GM12878 (cell line): ENCODE data around the gene PCGF1. TPM values are rescaled to one million over a fixed set of nuclear protein-coding genes. Genes with fewer than 3 reads are reported as not detected.

ENCODE experiments used
- ATAC-seq: fragments of 200-7000 bp; cut with Tn5 transposase; 3 replicates; pipeline ENCODE4 v1.9.1; 2020; ENCODE audit warnings: mild to moderate bottlenecking, moderate library complexity
- BruUV-seq: library from RNA; stranded (reverse); fragments of 400-500 nt; replicated peaks from 2 replicates; lab custom pipeline; 2021; lab: Mats Ljungman, UMichigan
- CTCF ChIA-PET: fragments of 300-600 bp; sonication (Branson Sonifier 250); formaldehyde crosslinking; extraction: SDS; loops from one replicate; lab custom pipeline; 2021; ENCODE audit warnings: inconsistent platforms; lab: Yijun Ruan, JAX
- POLR2A ChIA-PET: fragments of 350-600 bp; formaldehyde crosslinking; extraction: SDS; loops from one replicate; lab custom pipeline; 2021; ENCODE audit warnings: inconsistent platforms; lab: Charles Lee
- RAD21 ChIA-PET: fragments of 300-600 bp; sonication (Branson Sonifier 250); formaldehyde crosslinking; loops from one replicate; lab custom pipeline; 2023; ENCODE audit warnings: antibody characterized with exemption; ENCODE audit not compliant: unreplicated experiment; lab: Charles Lee
- SMC1A ChIA-PET: fragments of 300-600 bp; sonication (Branson Sonifier 250); formaldehyde crosslinking; loops from one replicate; lab custom pipeline; 2023; ENCODE audit not compliant: unreplicated experiment, uncharacterized antibody; lab: Charles Lee
- DNase-seq: peaks from one replicate; pipeline ENCODE4 v3.0.0-alpha.2; 2011; ENCODE audit warnings: low read depth, low spot score
- FAIRE-seq: peaks from 3 replicates; lab custom pipeline; 2011; peaks lifted over from hg19 to GRCh38; lab: Jason Lieb, UNC
- H2AFZ ChIP-seq: 2 replicates; pipeline ENCODE4 v1.6.0; 2011; ENCODE audit warnings: low read depth, low read length, control low read depth; ENCODE audit not compliant: control insufficient read depth
- H3K27ac ChIP-seq: 2 replicates; pipeline ENCODE4 v1.5.1; 2011; ENCODE audit warnings: control low read depth; ENCODE audit not compliant: control insufficient read depth, insufficient read depth
- H3K27me3 ChIP-seq, 2 experiments: replicated peaks in 1 of 2; 2 replicates each; pipeline versions ENCODE4 v1.6.0 to v1.6.1; 2011; ENCODE audit warnings: low read length in 1 of 2; ENCODE audit not compliant: control insufficient read depth in 2 of 2, insufficient read depth in 2 of 2
- H3K36me3 ChIP-seq, 2 experiments: 2 replicates each; pipeline ENCODE4 v1.5.1; 2011; ENCODE audit warnings: low read length in 1 of 2; ENCODE audit not compliant: control insufficient read depth in 2 of 2, insufficient read depth in 2 of 2
- H3K4me1 ChIP-seq: 2 replicates; pipeline ENCODE4 v1.6.1; 2011; ENCODE audit warnings: mild to moderate bottlenecking, low read length, moderate library complexity, mixed read lengths; ENCODE audit not compliant: control insufficient read depth, insufficient read depth
- H3K4me2 ChIP-seq: 2 replicates; pipeline ENCODE4 v1.6.0; 2011; ENCODE audit warnings: control low read depth; ENCODE audit not compliant: control insufficient read depth, insufficient read depth
- H3K4me3 ChIP-seq: fragments of 200-600 bp; sonication (generic); 2 replicates; pipeline ENCODE4 v1.5.1; 2016
- H3K79me2 ChIP-seq: 2 replicates; pipeline ENCODE4 v1.6.0; 2011; ENCODE audit warnings: low read length; ENCODE audit not compliant: control insufficient read depth, insufficient read depth
- H3K9ac ChIP-seq: 2 replicates; pipeline ENCODE4 v1.8.0; 2011; ENCODE audit warnings: low read length, control low read depth, mixed read lengths; ENCODE audit not compliant: control insufficient read depth, insufficient read depth
- H3K9me3 ChIP-seq: replicated peaks from 3 replicates; pipeline ENCODE4 v1.5.1; 2011; ENCODE audit warnings: mild to moderate bottlenecking, low read length; ENCODE audit not compliant: control insufficient read depth, insufficient read depth
- H4K20me1 ChIP-seq: 2 replicates; pipeline ENCODE4 v1.6.0; 2011; ENCODE audit not compliant: control insufficient read depth, insufficient read depth
- BACH1 ChIP-seq: fragments of 450-650 bp; IDR thresholded peaks from 2 replicates; pipeline ENCODE4 v1.6.1; 2017; ENCODE audit warnings: mild to moderate bottlenecking, borderline replicate concordance
- BHLHE40 ChIP-seq, 2 experiments: fragments of 450-650 bp in 1 of 2; IDR thresholded peaks; 2 replicates each; pipeline ENCODE4 v1.6.1; 2011 to 2017; ENCODE audit warnings: low read depth in 2 of 2, borderline replicate concordance in 1 of 2, improper control_type of control experiment in 1 of 2, low read length in 1 of 2, mild to moderate bottlenecking in 1 of 2
- CHD4 ChIP-seq: fragments of 200-600 bp; sonication (generic); IDR thresholded peaks from 2 replicates; pipeline ENCODE4 v1.6.1; 2016; ENCODE audit warnings: mild to moderate bottlenecking
- JUNB ChIP-seq: IDR thresholded peaks from 2 replicates; pipeline ENCODE4 v1.6.1; 2016; ENCODE audit warnings: antibody characterized with exemption, mild to moderate bottlenecking
- MEF2A ChIP-seq: IDR thresholded peaks from 2 replicates; pipeline ENCODE4 v1.6.1; 2011; ENCODE audit warnings: low read depth, mild to moderate bottlenecking, low read length, moderate library complexity; ENCODE audit not compliant: insufficient read depth
- NFYB ChIP-seq: IDR thresholded peaks from 2 replicates; pipeline ENCODE4 v1.6.1; 2011; ENCODE audit warnings: low read depth, mild to moderate bottlenecking, low read length, improper control_type of control experiment, moderate library complexity; ENCODE audit not compliant: insufficient read depth
- POLR2AphosphoS5 ChIP-seq: IDR thresholded peaks from 2 replicates; pipeline ENCODE4 v1.6.1; 2011; ENCODE audit warnings: mild to moderate bottlenecking, low read length, inconsistent platforms
- RAD21 ChIP-seq: IDR thresholded peaks from 2 replicates; pipeline ENCODE4 v1.6.1; 2011; ENCODE audit warnings: mild to moderate bottlenecking, low read depth, low read length, moderate library complexity; ENCODE audit not compliant: insufficient read depth
- RUNX3 ChIP-seq: IDR thresholded peaks from 2 replicates; pipeline ENCODE4 v1.6.1; 2012; ENCODE audit warnings: low read length, inconsistent platforms
- SMC3 ChIP-seq: IDR thresholded peaks from 2 replicates; pipeline ENCODE4 v1.6.1; 2011; ENCODE audit warnings: low read length, improper control_type of control experiment, borderline replicate concordance
- SRF ChIP-seq, 2 experiments: IDR thresholded peaks; 2 replicates each; pipeline ENCODE4 v1.6.1; 2011; ENCODE audit warnings: low read depth in 2 of 2, low read length in 2 of 2, mild to moderate bottlenecking in 1 of 2, moderate library complexity in 1 of 2
- TBL1XR1 ChIP-seq: IDR thresholded peaks from 2 replicates; pipeline ENCODE4 v1.6.1; 2012; ENCODE audit warnings: low read depth, low read length, improper control_type of control experiment
- in situ Hi-C: fragments of 300-500 bp; cut with MboI; formaldehyde crosslinking; loops from 9 replicates; pipeline ENCODE4 v1.14.3; 2018; ENCODE audit warnings: mixed read lengths
- intact Hi-C: fragments of 100-400 bp; cut with micrococcal nuclease; formaldehyde crosslinking; loops from one replicate; pipeline ENCODE4 v1.14.2; 2022; ENCODE audit not compliant: unreplicated experiment
- polyA plus RNA-seq, 11 experiments: library from polyadenylated mRNA; depleted of rRNA in 4 of 11; unstranded in 6 of 11; stranded (reverse) in 5 of 11; fragments of >200 nt; fragmentation: Nextera tagmentation in 4 of 11; fragmentation: Illumina TruSeq in 1 of 11; extraction: Ambion mirVana in 4 of 11; extraction: Trizol in 1 of 11; gene quantifications; 1 replicate in 1 of 11; 2 replicates in 10 of 11; pipeline versions ENCODE4 v1.2.1 to v1.2.3, GENCODE V29; 2011 to 2016; ENCODE audit warnings: inconsistent platforms in 2 of 11, missing spikeins in 2 of 11, low read depth in 1 of 11
- total RNA-seq, 4 experiments: library from RNA; depleted of rRNA in 3 of 4; stranded (reverse); fragments of >200 nt in 3 of 4; fragmentation: Illumina TruSeq in 1 of 4; extraction: Trizol in 1 of 4; gene quantifications; 2 replicates each; pipeline versions ENCODE4 v1.2.1 to v1.2.3, GENCODE V29; 2013 to 2021
- TF ChIP-seq, protein P1 (sequence below): IDR thresholded peaks from 2 replicates; pipeline ENCODE4 v1.6.1; 2012; ENCODE audit warnings: low read length, inconsistent platforms
- TF ChIP-seq, protein P2 (sequence below), 3 experiments: IDR thresholded peaks in 2 of 3; conservative IDR thresholded peaks in 1 of 3; 2 replicates each; pipeline ENCODE4 v1.5.1; 2011; ENCODE audit warnings: low read depth in 3 of 3, low read length in 3 of 3, mild to moderate bottlenecking in 3 of 3, control low read depth in 2 of 3, moderate library complexity in 2 of 3, inconsistent platforms in 1 of 3, mixed read lengths in 1 of 3; ENCODE audit not compliant: control insufficient read depth in 2 of 3, insufficient read depth in 1 of 3; ENCODE audit errors: extremely low read depth in 1 of 3

Gene PCGF1
- total and polyA plus RNA-seq, 10 of the 15 experiments (the other 5 are each of a cell fraction or from before 2014, with no cell fraction given), result 23.1 to 50.8 (median 27.4) TPM

DNA sequence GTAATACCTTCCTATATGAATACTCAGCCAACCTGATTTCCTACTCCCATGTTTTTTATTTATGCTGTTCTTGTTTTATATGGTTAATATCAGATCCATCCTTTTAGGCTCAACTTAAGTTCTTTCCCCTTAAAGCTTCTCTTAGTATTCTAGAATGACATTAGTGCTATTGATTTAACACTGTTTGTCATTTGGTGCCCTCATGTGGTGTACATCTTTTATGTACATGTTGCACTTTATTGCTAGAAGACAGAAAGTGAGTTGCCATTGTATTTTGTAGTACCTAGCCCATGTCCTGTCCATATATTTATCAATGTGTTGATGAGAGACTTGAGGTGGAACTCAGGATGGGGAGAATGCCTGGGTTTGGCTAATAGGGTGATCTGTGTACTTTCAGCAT is 24.7 kb upstream of the PCGF1 start:
- H2AFZ ChIP-seq, result no peak overlapping the region
- peak overlapping the region; percentile 96; the same call in 1 of the 2 replicates for H3K27ac ChIP-seq
- ATAC-seq (no peak), FAIRE-seq (peak; percentile 44), DNase-seq (no peak)
- H3K9me3 ChIP-seq, result no peaks in the 10 kb centered on the region
- peaks cover 49% of the 10 kb centered on the region for H3K79me2 ChIP-seq
- ChIA-PET CTCF (interaction anchor here (0.5 to 10.4 kb wide), 27 partner anchors 14 to 570 kb away, joined by 3 to 226 read pairs (median 5); partner anchors contain the start of genes CCDC142, MOGS, MRPL53 and PCGF1), POLR2A (interaction anchor here (0.5 to 5.4 kb wide), 13 partner anchors 14 to 77 kb away, joined by 3 to 66 read pairs (median 6); partner anchors contain the start of genes CCDC142, INO80B, PCGF1 and TTC31), RAD21 (interaction anchor here (0.9 to 7.5 kb wide), 17 partner anchors 12 to 282 kb away, joined by 3 to 158 read pairs (median 4); partner anchors contain the start of genes CCDC142, LOXL3, PCGF1 and TTC31), SMC1A (interaction anchor here (0.6 to 9.9 kb wide), 24 partner anchors 14 to 197 kb away, joined by 3 to 208 read pairs (median 8); partner anchors contain the start of genes CCDC142, INO80B, PCGF1 and TTC31)
- no peaks in the 10 kb centered on the region for H3K27me3 ChIP-seq
- no peak overlapping the region for H3K9ac ChIP-seq
- in situ Hi-C loops, result no loop called here
- TF ChIP-seq BHLHE40 (IDR thresholded peaks at IDR 0.05; ENCODE audit: borderline replicate concordance in 1 of 2, low read depth in 2 of 2, low read length in 1 of 2), result no peak
- peak; percentile 70 for TF ChIP-seq RAD21
- TF ChIP-seq JUNB, result no peak
- TF ChIP-seq MEF2A, result no peak
- no peak for TF ChIP-seq NFYB
- TF ChIP-seq SMC3, result peak; percentile 44; the same call in 1 of the 2 replicates
- no peak for TF ChIP-seq RUNX3
- TF ChIP-seq SRF (IDR thresholded peaks at IDR 0.05; ENCODE audit: low read depth in 2 of 2, low read length in 2 of 2), result no peak
- no peak for TF ChIP-seq BACH1
- no peak for TF ChIP-seq POLR2AphosphoS5
- TF ChIP-seq TBL1XR1, result no peak
- TF ChIP-seq, protein P1, sequence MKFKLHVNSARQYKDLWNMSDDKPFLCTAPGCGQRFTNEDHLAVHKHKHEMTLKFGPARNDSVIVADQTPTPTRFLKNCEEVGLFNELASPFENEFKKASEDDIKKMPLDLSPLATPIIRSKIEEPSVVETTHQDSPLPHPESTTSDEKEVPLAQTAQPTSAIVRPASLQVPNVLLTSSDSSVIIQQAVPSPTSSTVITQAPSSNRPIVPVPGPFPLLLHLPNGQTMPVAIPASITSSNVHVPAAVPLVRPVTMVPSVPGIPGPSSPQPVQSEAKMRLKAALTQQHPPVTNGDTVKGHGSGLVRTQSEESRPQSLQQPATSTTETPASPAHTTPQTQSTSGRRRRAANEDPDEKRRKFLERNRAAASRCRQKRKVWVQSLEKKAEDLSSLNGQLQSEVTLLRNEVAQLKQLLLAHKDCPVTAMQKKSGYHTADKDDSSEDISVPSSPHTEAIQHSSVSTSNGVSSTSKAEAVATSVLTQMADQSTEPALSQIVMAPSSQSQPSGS, result no peak
- TF ChIP-seq, protein P2, sequence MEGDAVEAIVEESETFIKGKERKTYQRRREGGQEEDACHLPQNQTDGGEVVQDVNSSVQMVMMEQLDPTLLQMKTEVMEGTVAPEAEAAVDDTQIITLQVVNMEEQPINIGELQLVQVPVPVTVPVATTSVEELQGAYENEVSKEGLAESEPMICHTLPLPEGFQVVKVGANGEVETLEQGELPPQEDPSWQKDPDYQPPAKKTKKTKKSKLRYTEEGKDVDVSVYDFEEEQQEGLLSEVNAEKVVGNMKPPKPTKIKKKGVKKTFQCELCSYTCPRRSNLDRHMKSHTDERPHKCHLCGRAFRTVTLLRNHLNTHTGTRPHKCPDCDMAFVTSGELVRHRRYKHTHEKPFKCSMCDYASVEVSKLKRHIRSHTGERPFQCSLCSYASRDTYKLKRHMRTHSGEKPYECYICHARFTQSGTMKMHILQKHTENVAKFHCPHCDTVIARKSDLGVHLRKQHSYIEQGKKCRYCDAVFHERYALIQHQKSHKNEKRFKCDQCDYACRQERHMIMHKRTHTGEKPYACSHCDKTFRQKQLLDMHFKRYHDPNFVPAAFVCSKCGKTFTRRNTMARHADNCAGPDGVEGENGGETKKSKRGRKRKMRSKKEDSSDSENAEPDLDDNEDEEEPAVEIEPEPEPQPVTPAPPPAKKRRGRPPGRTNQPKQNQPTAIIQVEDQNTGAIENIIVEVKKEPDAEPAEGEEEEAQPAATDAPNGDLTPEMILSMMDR (IDR thresholded peaks at IDR 0.05 in 2 of 3, conservative IDR thresholded peaks at IDR 0.05 in 1 of 3; ENCODE audit: control insufficient read depth in 2 of 3, extremely low read depth in 1 of 3, insufficient read depth in 1 of 3, low read depth in 3 of 3, low read length in 3 of 3), result peak; percentile 25 to 60 (median 41); a peak in 4 of 6 replicates
- TF ChIP-seq CHD4, result no peak
- peak overlapping the region; percentile 94; the same call in 1 of the 2 replicates for H3K4me3 ChIP-seq
- peaks cover 9 to 29% of the 10 kb centered on the region in 2 experiments for H3K36me3 ChIP-seq
- no peaks in the 10 kb centered on the region for H4K20me1 ChIP-seq
- BruUV-seq, result no TSS peak
- peak overlapping the region; percentile 95 for H3K4me2 ChIP-seq
- H3K4me1 ChIP-seq, result peaks cover 23% of the 10 kb centered on the region
- intact Hi-C loops, result loop anchor here (1.0 kb wide), 1 partner anchor 49 kb away; the partner anchor contains the start of gene TTC31
